ENCODE data around the gene AKAP9. TPM values are rescaled to one million over a fixed set of nuclear protein-coding genes. Genes with fewer than 3 reads are reported as not detected.
"Not testable (repeated sequence)": the region's sequence is repeated elsewhere in the genome, so short reads cannot be mapped to it uniquely, and the experiment has no call there.

The AKAP9 gene
- total RNA-seq, 1 donor from 2014 or later: 75.4 TPM

GRCh38 chr7:92025260-92025659, 84.6 kb downstream of the AKAP9 start:
- Histone ChIP-seq H3K4me3 (no peak overlapping the region), H3K4me1 (no peaks in the 10 kb centered on the region), H3K9me3 (no peaks in the 10 kb centered on the region), H3K27me3 (no peaks in the 10 kb centered on the region), H3K27ac (no peak overlapping the region), H3K36me3 (peaks cover 0 to 60% of the 10 kb centered on the region in 2 donors)
- DNase-seq (ENCODE audit: extremely low spot score in 2 of 2): no peak
- intact Hi-C loops (cut with DNase I): no loop called here
- no peak for TF ChIP-seq POLR2A (IDR thresholded peaks at IDR 0.05)
- TF ChIP-seq CTCF (IDR thresholded peaks at IDR 0.05): no peak
- no peak for TF ChIP-seq POLR2AphosphoS5 (IDR thresholded peaks at IDR 0.05; ENCODE audit: insufficient read depth in 1 of 2, low read depth in 1 of 2)

GRCh38 chr7:92026635-92027034, 86.0 kb downstream of the AKAP9 start:
- intact Hi-C loops (cut with DNase I); H3K9me3 ChIP-seq; H3K4me3 ChIP-seq; H3K27me3 ChIP-seq; DNase-seq (ENCODE audit: extremely low spot score in 2 of 2); H3K4me1 ChIP-seq; H3K27ac ChIP-seq: not testable (repeated sequence)
- H3K36me3 ChIP-seq: peaks cover 0 to 58% of the 10 kb centered on the region in 2 donors

- H3K4me3 ChIP-seq; H3K4me1 ChIP-seq; H3K27ac ChIP-seq; H3K9me3 ChIP-seq; H3K27me3 ChIP-seq; DNase-seq (ENCODE audit: extremely low spot score in 2 of 2); intact Hi-C loops (cut with DNase I): not testable (repeated sequence)
- H3K36me3 ChIP-seq: peaks cover 0 to 54% of the 10 kb centered on the region in 2 donors
Observed at GRCh38 chr7:92027128-92027527, 86.5 kb downstream of the AKAP9 start.

- Histone ChIP-seq H3K9me3 (no peaks in the 10 kb centered on the region), H3K4me1 (no peaks in the 10 kb centered on the region), H3K4me3 (no peak overlapping the region), H3K36me3 (peaks cover 0 to 43% of the 10 kb centered on the region in 2 donors), H3K27me3 (no peaks in the 10 kb centered on the region), H3K27ac (no peak overlapping the region)
- TF ChIP-seq POLR2AphosphoS5 (IDR thresholded peaks at IDR 0.05; ENCODE audit: insufficient read depth in 1 of 2, low read depth in 1 of 2) (no peak), POLR2A (IDR thresholded peaks at IDR 0.05) (no peak), CTCF (IDR thresholded peaks at IDR 0.05) (no peak)
- DNase-seq (ENCODE audit: extremely low spot score in 2 of 2): no peak
- intact Hi-C loops (cut with DNase I): no loop called here
Observed at GRCh38 chr7:92028226-92028625, 87.6 kb downstream of the AKAP9 start.

- H3K36me3 ChIP-seq: peaks cover 0 to 41% of the 10 kb centered on the region in 2 donors
- no peaks in the 10 kb centered on the region for H3K27me3 ChIP-seq
- H3K9me3 ChIP-seq: no peaks in the 10 kb centered on the region
- DNase-seq (ENCODE audit: extremely low spot score in 2 of 2): no peak
- intact Hi-C loops (cut with DNase I): no loop called here
- H3K4me3 ChIP-seq: no peak overlapping the region
- H3K4me1 ChIP-seq: no peaks in the 10 kb centered on the region
- no peak overlapping the region for H3K27ac ChIP-seq
- TF ChIP-seq CTCF (IDR thresholded peaks at IDR 0.05) (no peak), POLR2A (IDR thresholded peaks at IDR 0.05) (no peak), POLR2AphosphoS5 (IDR thresholded peaks at IDR 0.05; ENCODE audit: insufficient read depth in 1 of 2, low read depth in 1 of 2) (no peak)
Observed at GRCh38 chr7:92028686-92029085, 88.0 kb downstream of the AKAP9 start.

GRCh38 chr7:92034116-92034515, 93.5 kb downstream of the AKAP9 start:
- Histone ChIP-seq H3K9me3 (no peaks in the 10 kb centered on the region), H3K27me3 (no peaks in the 10 kb centered on the region), H3K36me3 (peaks cover 0 to 27% of the 10 kb centered on the region in 2 donors), H3K27ac (no peak overlapping the region), H3K4me1 (no peaks in the 10 kb centered on the region), H3K4me3 (no peak overlapping the region)
- DNase-seq (ENCODE audit: extremely low spot score in 2 of 2): no peak
- TF ChIP-seq POLR2AphosphoS5 (IDR thresholded peaks at IDR 0.05; ENCODE audit: insufficient read depth in 1 of 2, low read depth in 1 of 2): no peak
- no peak for TF ChIP-seq POLR2A (IDR thresholded peaks at IDR 0.05)
- no peak for TF ChIP-seq CTCF (IDR thresholded peaks at IDR 0.05)
- intact Hi-C loops (cut with DNase I): no loop called here
